Right ventricle myocardium superior (tissue), 1 donor: ENCODE results near the gene ZBTB40. TPM values are rescaled to one million over a fixed set of nuclear protein-coding genes. Genes with fewer than 3 reads are reported as not detected.

ENCODE experiments used
- ATAC-seq: fragments of 200-7000 bp; cut with Tn5 transposase; one replicate; pipeline ENCODE4 v1.9.1; 2020; ENCODE audit warnings: mild to moderate bottlenecking; ENCODE audit not compliant: poor library complexity
- DNase-seq: peaks from one replicate; pipeline ENCODE4 v3.0.0-alpha.2; 2020
- intact Hi-C: fragments of 100-400 bp; cut with DNase I; formaldehyde crosslinking; loops from one replicate; pipeline ENCODE4 v1.11.2; 2022
- total RNA-seq: library from RNA; stranded (reverse); fragmentation: NEBNext Ultra II Directional; extraction: Animal tissue kit (Norgen Biotek cat#: 25700); gene quantifications from one replicate; pipeline ENCODE4 v1.2.1, GENCODE V29; 2021
- donor health status: DM: no; HTN: yes; CAD: no; lungs with severe emphysema.

ZBTB40 gene
- total RNA-seq, 1 donor from 2014 or later = 15.0 TPM

- ATAC-seq (no peak), DNase-seq (no peak)
- intact Hi-C loops = no loop called here
These were observed 112.3 kb downstream of the ZBTB40 start for GRCh38 chr1:22563671-22564602.

GRCh38 chr1:22566161-22566560, 114.5 kb downstream of the ZBTB40 start:
- ATAC-seq = no peak
- DNase-seq = no peak
- intact Hi-C loops = no loop called here

- ATAC-seq (no peak), DNase-seq (no peak)
- intact Hi-C loops = no loop called here
These were observed 115.5 kb downstream of the ZBTB40 start for GRCh38 chr1:22567197-22567596.

GRCh38 chr1:22567994-22568393, 116.3 kb downstream of the ZBTB40 start:
- no peak for ATAC-seq
- DNase-seq = no peak
- intact Hi-C loops = no loop called here

- no peak for ATAC-seq
- no peak for DNase-seq
- intact Hi-C loops = no loop called here
These were observed 117.6 kb downstream of the ZBTB40 start for GRCh38 chr1:22569269-22569668.

- ATAC-seq (no peak), DNase-seq (no peak)
- intact Hi-C loops = no loop called here
These were observed 118.7 kb downstream of the ZBTB40 start for GRCh38 chr1:22570140-22570909.

- intact Hi-C loops = no loop called here
- DNase-seq = no peak
- no peak for ATAC-seq
These were observed 121.2 kb downstream of the ZBTB40 start for GRCh38 chr1:22572818-22573217.

- DNase-seq (no peak), ATAC-seq (no peak)
- intact Hi-C loops = no loop called here
These were observed 121.6 kb downstream of the ZBTB40 start for GRCh38 chr1:22573237-22573636.

- DNase-seq (no peak), ATAC-seq (peak; percentile 41)
- intact Hi-C loops = no loop called here
These were observed 124.0 kb downstream of the ZBTB40 start for GRCh38 chr1:22575532-22576149.

- ATAC-seq = no peak
- intact Hi-C loops = no loop called here
- DNase-seq = no peak
These were observed 124.5 kb downstream of the ZBTB40 start for GRCh38 chr1:22576150-22576544.

GRCh38 chr1:22576617-22577016, 125.0 kb downstream of the ZBTB40 start:
- no peak for DNase-seq
- no peak for ATAC-seq
- intact Hi-C loops = no loop called here

GRCh38 chr1:22578732-22579361, 127.2 kb downstream of the ZBTB40 start:
- DNase-seq (no peak), ATAC-seq (no peak)
- intact Hi-C loops = no loop called here

GRCh38 chr1:22579541-22580155, 128.0 kb downstream of the ZBTB40 start:
- intact Hi-C loops = no loop called here
- DNase-seq (peak; percentile 63), ATAC-seq (peak; percentile 83)

Other genes starting within 250 kb of the ZBTB40 start
- gene EPHA8, start 111.6 kb downstream of the ZBTB40 start, total RNA-seq = not detected
- gene C1QA, start 184.8 kb downstream of the ZBTB40 start, total RNA-seq = 105 TPM
- 110 TPM for gene C1QC, start 191.8 kb downstream of the ZBTB40 start, total RNA-seq
- gene C1QB, start 201.4 kb downstream of the ZBTB40 start, total RNA-seq = 130 TPM